ENCODE data around the gene OR11H7.
"Not testable (repeated sequence)": the region's sequence is repeated elsewhere in the genome, so short reads cannot be mapped to it uniquely, and the experiment has no call there.

Gene OR11H7

DNA sequence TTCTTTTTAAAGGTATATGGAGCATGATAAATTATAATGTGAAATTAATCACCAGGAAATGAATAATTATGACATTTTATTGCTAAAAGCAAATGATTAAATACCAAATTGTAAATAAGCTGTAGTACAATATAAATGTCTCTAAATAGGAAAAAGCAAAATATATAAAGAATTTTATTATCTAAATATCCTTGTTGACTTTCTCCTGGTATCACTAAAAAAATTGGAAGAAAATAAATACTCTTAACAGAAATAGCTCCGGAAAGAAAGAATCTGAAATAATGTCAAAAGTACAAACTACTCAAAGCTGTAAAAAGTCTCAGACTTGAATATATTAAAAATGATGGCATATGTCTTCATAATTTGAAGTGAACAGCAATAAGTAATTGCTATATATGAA is at the start of gene OR11H7:
Gene OR11H7, plus strand, starts transcription at position 301 of the 400 bp plus-strand sequence.
- no peak for DNase-seq

DNA sequence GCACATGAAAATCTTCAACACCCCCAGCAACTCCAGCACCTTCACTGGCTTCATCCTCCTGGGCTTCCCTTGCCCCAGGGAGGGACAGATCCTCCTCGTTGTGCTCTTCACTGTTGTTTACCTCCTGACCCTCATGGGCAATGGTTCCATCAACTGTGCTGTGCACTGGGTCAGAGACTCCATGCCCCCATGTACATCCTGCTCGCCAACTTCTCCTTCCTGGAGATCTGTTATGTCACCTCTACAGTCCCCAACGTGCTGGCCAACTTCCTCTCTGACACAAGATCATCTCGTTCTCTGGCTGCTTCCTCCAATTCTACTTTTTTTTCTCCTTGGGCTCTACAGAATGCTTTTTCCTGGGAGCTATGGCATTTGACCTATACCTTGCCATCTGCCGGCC is 49.6 kb upstream of the OR11H7 start:
- peak; percentile 41 for DNase-seq

DNA sequence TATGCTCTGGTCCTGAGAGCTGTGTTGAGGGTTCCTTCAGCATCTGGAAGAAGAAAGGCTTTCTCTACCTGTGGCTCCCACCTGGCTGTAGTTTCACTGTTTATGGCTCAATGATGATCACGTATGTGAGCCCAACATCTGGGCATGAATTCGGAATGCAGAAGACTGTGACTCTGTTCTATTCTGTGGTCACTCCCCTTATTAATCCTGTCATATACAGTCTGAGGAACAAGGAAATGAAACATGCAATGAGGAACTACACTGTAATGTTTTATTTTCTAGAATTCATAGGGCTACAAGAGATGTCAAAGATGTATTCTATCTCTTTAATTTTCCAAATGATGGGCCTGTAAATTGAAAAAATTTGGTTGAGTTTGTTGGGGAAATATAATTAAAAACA is 48.9 kb upstream of the OR11H7 start:
- peak; percentile 29 for DNase-seq

DNA sequence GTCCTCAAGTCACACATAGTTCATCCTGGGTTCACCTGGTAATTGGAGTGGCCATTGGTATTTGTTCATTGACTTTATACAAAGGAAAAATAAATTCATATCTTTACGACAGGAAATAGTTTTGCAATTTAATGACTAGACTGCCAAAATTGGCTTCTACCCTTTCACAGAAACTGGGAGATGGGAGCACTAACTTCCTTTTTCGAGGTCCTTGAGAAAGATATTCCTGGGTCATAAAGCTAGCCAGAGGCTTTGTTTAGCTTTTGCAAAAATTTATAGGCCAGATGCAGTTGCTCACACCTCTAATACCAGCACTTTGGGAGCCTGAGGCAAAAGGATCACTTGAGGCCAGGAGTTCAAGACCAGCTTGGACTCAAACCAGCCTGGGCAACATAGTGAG is 48.3 kb upstream of the OR11H7 start:
- DNase-seq: peak; percentile 34

DNA sequence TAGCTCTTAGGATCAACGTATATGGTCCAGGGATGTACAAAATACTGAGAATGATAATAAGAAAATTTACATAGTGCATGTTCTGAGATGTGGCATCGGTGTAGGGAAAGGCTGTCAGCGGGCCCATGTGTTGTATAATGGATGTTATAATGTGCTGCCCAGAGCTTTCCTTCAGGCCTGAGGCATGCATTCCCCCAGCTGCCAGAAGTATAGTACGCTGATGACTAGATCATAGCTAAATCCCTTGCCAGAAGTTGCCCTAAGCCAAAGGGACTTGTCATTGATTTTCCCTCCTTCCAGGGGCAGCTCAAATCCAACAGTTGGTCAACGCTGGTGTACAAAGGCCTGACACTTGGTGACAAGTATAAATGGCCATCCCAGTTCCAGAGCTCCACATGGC is 44.6 kb upstream of the OR11H7 start:
- no peak for DNase-seq

DNA sequence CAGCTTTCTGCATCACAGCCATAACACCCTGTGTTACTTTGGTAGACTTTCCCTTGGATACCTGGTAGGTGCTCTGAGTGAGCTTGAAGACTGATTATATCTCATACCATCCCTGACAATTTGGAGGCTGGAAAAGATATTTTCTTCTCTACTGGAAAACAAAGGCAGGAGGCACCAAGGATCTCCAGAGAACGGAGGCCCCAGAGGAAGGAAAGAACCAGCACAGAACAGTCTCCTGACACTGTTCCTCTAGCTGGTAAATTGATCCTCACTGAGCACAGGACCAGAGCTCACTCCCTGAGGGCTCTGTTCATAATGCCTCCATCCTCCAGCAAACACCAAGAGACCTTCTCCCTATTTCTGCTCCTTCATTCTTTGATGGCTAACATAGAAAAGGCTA is 38.2 kb upstream of the OR11H7 start, which contains the start of gene OR11G2:
Gene OR11G2, plus strand, starts transcription at position 301 of the 400 bp plus-strand sequence. CDS start 6,542 bp downstream, outside the sequence.
- no peak for DNase-seq

DNA sequence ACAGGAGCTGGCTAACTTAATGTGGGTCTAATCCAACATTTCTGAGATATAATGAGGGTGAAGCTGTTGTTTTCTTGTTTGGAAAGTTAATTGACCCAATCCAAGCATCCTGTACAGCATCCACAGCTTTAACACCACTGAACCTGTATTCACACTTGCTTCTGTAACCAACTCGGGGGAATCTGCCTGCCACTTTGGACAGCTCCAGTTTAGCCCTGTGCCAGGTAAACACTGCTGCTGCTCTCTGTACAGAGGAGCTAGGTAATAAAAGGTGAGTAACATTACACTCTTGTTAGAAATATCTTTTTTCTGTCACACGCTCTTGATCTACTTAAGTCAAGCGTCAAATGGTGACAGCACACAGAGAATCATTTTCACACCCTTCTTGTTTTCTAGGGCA is 37.4 kb upstream of the OR11H7 start:
- no peak for DNase-seq

DNA sequence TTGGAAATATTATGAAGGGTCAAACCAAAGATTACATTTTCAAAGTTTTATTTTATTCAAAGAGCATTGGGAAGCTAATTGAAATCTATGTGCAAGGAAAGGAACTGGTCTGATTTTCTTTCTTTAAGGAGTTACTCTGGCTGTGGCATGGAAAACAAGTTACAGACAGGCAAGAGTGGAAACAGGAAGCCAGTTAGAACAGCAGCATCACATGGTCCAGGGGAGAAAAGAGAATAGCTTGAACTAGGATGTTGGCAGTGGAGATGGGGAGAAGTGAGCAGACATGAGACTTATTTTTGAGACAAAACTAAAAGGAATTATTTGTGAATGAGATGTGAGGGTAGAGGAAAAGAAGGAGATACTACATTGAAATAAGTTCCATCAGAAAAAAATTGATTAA is 34.7 kb upstream of the OR11H7 start:
- no peak for DNase-seq

DNA sequence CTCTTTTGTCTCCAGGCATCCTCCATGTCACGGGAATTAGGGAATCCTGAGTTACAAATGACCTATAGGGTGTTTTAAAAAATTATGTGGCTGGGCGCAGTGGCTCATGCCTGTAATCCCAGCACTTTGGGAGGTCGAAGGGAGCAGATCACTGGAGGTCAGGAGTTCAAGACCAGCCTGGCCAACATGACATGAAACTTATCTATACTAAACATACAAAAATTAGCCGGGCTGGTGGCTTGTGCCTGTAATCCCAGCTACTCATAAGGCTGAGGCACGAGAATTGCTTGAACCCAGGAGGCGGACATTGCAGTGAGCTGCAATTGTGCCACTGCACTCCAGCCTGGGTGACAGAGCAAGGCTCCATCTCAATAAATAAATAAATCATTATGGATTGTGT is 33.6 kb upstream of the OR11H7 start:
- not testable (repeated sequence) for DNase-seq

DNA sequence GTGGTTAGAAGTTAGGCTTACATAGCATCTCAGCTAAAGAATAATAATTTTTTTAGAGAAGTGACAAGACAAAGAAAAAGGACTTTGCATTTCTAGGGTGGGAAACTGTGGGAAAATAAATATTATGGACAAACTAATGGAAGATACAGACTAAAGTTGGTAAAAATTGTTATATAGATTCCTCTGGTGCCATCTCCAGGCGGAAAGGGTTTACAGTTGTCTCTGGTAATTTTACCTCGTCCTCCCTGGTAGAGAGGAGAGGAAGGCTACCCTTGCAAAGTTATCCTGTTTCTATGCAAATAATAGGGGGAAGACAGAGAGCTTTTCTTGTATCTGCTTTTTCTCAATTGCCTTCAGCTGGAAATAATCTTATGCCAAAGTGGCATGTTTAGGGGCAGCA is 32.9 kb upstream of the OR11H7 start:
- no peak for DNase-seq

DNA sequence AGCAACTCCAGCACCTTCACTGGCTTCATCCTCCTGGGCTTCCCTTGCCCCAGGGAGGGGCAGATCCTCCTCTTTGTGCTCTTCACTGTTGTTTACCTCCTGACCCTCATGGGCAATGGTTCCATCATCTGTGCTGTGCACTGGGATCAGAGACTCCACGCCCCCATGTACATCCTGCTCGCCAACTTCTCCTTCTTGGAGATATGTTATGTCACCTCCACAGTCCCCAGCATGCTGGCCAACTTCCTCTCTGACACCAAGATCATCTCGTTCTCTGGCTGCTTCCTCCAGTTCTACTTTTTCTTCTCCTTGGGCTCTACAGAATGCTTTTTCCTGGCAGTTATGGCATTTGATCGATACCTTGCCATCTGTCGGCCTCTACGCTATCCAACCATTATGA is 31.3 kb upstream of the OR11H7 start:
- DNase-seq: peak; percentile 21

DNA sequence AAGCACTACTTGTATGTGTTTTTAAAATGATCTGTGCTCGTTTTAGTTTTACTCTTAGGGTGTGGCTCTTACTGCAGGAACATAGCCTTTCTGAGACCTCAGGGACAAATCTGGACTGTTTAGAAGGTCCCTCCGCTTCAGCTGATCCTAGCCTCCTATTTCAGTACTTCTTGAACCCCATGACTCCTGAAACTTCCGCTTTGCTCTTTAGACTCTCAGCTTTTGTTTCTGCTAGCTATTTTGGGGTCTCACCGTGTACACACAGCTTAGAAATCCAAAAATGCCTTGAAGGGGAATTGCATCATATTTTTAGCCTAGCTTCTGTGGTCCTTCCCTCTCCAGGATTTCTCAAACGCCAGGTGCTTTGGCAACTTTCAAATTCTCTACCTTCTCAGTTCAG is 29.8 kb upstream of the OR11H7 start:
- no peak for DNase-seq

DNA sequence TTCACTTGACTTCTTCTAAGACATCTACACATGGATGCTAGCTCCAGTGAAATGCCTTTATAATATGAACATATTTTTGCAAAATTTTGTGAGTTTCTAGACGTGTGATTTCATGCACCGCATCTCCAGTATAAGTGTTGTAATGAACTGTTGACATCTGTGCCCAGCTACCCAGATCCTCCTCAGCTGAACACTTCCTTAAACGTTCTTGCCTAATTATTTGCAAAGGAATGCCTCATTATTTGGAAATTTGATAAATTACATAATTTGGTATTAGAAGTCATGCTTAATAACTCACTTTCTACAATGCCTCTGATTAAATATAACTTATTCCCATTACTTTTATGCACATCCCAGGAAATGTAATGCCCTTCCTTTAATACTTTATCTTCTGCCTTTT is 24.1 kb upstream of the OR11H7 start:
- DNase-seq: peak; percentile 2

DNA sequence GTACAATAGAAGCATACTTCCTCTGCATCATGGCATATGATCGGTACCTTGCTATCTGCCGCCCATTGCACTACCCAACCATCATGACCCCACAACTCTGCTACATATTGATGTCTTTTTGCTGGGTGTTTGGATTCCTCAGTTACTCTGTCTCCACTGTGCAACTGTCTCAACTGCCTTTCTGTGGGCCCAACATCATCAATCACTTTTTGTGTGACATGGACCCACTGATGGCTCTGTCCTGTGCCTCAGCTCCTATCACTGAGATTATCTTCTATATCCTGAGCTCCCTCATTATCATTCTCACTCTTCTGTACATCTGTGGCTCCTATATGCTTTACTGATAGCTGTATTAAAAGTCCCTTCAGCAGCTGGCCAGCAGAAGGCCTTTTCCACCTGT is 19.2 kb upstream of the OR11H7 start:
- no peak for DNase-seq

DNA sequence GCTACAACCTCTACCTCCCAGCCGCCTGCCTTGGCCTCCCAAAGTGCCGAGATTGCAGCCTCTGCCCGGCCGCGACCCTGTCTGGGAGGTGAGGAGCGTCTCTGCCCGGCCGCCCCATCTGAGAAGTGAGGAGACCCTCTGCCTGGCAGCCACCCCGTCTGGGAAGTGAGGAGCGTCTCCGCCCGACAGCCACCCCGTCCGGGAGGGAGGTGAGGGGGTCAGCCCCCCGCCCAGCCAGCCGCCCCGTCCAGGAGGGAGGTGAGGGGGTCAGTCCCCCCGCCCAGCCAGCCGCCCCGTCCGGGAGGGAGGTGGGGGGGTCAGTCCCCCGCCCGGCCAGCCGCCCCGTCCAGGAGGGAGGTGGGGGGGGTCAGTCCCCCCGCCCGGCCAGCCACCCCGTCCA is 16.4 kb upstream of the OR11H7 start:
- not testable (repeated sequence) for DNase-seq

DNA sequence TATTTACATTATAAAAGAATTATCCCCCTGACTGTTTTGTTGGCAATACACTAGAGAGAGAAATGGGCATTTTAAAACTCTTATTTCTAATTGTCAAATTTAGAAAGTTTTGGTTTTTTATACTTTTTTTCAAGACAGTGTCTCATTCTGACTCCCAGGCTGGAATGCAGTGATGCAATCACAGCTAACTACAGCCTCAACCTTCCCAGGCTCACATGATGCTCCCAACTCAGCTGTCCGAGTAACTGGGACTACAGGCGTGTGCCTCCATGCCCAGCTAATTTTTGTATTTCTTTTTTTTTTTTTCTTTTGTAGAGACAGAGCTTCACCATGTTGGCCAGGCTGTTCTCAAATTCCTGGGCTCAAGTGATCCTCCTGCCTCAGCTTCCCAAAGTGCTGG is 13.6 kb upstream of the OR11H7 start:
- no peak for DNase-seq

DNA sequence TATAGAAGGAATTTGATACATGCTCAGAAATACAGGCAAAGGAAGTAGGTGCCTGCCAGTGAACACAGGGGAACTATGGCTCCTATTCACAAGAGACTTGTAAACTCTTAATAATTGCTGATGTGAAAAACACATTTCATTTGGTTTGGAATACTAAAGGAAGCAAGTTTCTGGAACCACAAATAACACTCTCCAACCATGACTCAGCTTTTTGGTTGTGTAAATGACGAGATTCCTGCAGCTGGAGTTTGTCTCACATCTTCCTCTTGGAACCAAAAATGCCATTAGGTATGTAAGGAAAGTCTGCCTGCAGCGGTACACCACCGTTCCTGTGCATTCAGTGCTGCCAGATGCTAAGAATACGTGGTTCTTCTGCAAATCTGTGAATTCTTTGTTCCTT is 9.7 kb upstream of the OR11H7 start:
- DNase-seq: no peak

DNA sequence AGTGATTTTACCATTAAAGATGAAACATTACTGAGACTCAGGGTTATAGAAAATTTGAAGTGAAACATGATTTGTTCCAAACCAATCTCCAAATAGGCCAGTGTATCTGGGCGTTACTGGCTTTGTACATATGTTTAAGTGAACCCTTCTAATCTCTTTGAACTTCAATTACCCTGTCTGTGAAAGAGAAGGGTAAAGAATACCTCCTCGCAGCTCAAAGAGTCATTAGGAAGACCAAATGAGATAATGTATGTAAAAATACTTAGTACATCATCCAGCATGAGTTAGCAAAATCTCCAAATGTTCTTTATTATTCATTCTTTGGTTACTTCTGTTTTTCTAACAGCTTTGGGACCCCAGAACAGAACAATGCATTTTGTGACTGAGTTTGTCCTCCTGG is 5.4 kb upstream of the OR11H7 start, which contains the start of gene OR11H6:
Gene OR11H6, plus strand, starts transcription at position 301 of the 400 bp plus-strand sequence. Its CDS starts 0 bp downstream, at position 301.
- DNase-seq: no peak

DNA sequence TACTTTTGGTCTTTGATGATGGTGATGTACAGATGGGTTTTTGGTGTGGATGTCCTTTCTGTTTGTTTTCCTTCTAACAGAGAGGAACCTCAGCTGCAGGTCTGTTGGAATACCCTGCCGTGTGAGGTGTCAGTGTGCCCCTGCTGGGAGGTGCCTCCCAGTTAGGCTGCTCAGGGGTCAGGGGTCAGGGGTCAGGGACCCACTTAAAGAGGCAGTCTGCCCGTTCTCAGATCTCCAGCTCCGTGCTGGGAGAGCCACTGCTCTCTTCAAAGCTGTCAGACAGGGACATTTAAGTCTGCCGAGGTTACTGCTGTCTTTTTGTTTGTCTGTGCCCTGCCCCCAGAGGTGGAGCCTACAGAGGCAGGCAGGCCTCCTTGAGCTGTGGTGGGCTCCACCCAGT is 6.6 kb downstream of the OR11H7 start:
- DNase-seq: not testable (repeated sequence)

DNA sequence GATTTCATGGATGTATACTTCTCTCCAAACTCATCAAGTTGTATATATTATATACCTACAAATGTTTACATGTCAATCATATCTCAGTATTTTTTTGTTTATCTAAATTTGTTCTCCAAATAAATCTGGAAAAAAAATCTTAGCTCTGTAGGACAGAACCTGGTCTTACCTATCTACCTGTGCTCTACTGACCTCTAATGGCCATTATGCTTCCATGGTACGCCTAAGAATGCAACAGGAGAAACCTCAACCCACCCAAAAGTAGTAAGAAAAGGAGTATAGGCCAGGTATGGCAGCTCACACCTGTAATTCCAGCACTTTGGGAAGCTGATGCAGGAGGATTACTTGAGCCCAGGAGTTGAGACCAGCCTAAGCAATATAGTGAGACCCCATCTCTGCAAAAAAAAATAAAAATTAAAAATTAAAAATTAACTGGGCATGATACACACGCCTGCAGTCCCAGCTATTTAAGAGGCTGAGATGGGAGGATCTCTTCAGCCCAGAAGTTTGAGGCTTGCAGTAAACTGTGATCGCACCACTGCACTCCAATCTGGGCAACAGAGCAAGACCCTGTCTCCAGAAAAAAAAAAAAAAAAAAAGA is 19.0 kb downstream of the OR11H7 start:
- DNase-seq: peak; percentile 3

DNA sequence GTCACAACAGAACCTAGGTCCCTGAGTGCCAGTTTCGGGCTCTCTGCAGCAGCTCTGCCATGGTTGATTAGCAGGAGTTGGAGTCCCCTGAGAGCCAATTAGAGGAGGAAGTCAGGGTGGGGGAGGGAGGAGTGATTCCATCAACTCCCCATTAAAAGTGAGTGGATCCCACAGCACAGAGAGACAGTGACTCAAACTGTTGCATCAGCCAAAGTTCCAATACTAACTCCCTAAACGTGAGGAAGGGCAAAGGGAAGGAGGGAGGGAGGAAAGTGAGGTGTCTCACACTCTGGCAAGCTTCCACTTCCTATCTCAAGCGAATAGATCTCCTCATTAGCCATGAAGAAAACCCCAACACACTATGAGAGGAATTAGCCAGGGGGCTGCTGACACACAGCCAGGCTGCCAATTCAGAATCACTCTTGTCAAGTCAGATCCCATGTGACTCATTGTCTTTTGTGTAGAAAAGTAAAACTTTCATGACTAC is 33.9 kb downstream of the OR11H7 start:
- no peak for DNase-seq

DNA sequence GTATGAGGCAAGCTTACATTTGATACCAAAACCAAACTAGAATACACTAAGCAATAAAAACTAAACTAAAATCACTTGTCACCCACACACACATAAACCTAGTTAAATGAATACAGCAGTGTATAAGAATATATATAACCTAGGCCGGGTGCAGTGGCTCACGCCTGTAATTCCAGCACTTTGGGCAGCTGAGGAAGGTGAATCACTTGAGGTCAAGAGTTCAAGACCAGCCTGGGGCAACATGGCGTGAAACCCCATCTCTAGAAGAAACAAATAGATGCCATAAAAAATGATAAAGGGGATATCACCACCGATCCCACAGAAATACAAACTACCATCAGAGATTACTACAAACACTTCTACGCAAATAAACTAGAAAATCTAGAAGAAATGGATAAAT is 35.6 kb downstream of the OR11H7 start:
- not testable (repeated sequence) for DNase-seq

DNA sequence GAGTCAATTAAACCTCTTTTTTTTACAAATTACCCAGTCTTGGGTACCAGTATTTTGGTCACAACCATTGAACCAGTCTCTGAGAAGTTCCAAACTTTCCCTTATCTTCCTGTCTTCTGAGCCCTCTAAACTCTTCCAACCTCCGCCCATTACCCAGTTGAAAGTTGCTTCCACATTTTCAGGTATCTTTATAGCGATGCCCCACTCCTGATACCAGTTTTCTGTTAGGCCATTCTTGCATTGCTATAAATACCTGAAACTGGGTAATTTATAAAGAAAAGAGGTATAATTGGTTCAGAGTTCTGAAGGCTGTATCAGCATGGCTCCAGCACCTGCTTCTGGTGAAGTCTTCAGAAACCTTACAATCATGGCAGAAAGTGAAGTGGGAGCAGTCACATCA is 45.3 kb downstream of the OR11H7 start:
- DNase-seq: no peak

DNA sequence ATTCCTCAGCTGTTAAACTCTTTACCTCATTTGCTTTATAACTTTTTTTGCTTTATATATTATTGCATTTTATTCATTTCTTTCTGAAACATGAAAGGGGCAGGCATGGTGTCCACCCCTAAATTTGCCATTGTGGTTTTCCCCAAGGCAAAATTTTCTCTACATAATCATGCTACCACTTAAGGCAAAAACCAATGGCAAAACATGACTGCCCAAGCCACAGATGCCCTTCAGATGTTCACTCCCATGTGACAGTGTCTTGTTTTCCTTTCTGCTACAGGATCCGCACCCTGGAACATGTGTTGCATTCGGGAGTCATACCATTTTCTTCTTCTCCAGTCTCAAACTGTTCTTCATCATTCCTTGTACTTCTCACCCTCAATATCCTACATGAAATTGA is 48.6 kb downstream of the OR11H7 start:
- no peak for DNase-seq

DNA sequence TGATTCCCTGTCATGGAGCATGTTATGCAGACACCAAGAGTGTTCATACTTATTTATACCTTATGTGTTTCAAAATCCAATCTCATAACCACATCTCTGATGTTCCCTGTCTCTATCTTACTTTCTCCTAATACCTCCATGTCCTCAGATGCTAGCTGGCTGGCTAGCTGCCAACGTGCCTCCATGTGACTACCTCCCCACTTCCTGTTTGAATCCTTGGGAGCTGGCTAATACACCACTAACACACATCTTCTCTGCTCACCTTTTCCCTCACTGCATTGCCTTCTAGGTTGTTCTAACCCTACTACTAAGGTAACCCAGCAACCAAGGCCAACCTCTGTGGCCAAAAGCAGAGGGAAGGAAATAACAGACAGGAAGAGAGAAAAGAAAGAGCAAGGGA is 49.6 kb downstream of the OR11H7 start:
- no peak for DNase-seq

Measured in suppressor macrophage treated with lipopolysaccharide for 4 hours (primary cell).